ENCODE data around the gene SLITRK1. TPM values are rescaled to one million over a fixed set of nuclear protein-coding genes. Genes with fewer than 3 reads are reported as not detected.

Gene SLITRK1
- total RNA-seq, 1 donor from 2014 or later, result 1.6 TPM

DNA sequence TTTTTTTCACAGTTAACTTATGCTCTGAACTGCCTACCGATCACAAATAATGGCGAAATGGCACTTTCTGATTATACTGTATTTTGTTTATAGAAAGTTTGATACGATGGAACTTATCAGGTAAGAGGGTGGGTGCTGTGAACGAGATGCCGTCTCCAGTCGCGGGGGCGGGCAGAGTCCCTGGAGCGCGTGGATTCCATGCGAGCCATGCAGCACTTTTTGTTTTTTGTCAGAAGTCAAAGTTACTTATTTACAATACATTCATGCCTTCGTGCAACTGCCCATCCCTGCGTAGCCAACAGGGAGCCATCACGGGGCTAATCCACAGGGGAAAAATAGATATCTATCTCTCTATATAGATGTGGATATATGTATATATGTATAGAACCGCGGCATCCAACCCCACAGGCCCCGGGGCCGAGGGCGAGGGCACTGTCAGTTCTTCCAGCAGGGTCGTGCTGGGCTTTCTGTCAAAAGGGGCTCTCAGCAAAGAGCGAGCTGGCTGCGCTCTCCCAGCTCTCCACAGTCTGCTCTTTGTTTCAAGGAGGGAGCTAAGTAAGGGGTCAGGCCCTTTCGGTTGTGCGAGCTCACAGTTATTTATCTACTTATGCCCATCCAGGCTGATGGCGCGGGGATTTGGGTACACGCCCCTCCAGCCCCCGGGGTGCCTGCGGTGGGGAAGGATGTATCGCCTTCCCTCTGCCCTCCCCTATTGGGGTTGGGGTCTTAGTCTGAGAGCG is 3.4 kb downstream of the SLITRK1 start:
- Histone ChIP-seq H3K4me1 (peaks cover 45% of the 10 kb centered on the region), H3K79me2 (ENCODE audit: low read depth) (no peaks in the 10 kb centered on the region), H3K27ac (no peak overlapping the region), H4K20me1 (ENCODE audit: low read depth) (peaks cover 32% of the 10 kb centered on the region), H3F3A (ENCODE audit: low read depth) (peaks cover 60% of the 10 kb centered on the region), H2AFZ (replicated peaks) (no peak overlapping the region), H3K4me3 (peak overlapping the region; percentile 65), H3K9me3 (ENCODE audit: low read depth) (no peaks in the 10 kb centered on the region), H3K9ac (no peak overlapping the region), H3K27me3 (peaks cover 40% of the 10 kb centered on the region), H3K36me3 (no peaks in the 10 kb centered on the region), H3K4me2 (peak overlapping the region; percentile 99)
- H3K9me3 Mint-ChIP-seq, result no peaks in the 10 kb centered on the region
- H3K4me3 Mint-ChIP-seq, result peak overlapping the region; percentile 89
- H3K27ac Mint-ChIP-seq, result no peak overlapping the region
- H3K27me3 Mint-ChIP-seq (ENCODE audit: insufficient read depth, low read depth), result peaks cover 17% of the 10 kb centered on the region
- TF ChIP-seq EZH2phosphoT487 (IDR thresholded peaks at IDR 0.05) (no peak), CTCF (IDR thresholded peaks at IDR 0.05) (no peak), EZH2 (IDR thresholded peaks at IDR 0.05) (no peak)
- peaks cover 40% of the 10 kb centered on the region for H3K4me1 Mint-ChIP-seq
- peak; percentile 86 for DNase-seq (ENCODE audit: low spot score)
- H3K36me3 Mint-ChIP-seq, result no peaks in the 10 kb centered on the region

DNA sequence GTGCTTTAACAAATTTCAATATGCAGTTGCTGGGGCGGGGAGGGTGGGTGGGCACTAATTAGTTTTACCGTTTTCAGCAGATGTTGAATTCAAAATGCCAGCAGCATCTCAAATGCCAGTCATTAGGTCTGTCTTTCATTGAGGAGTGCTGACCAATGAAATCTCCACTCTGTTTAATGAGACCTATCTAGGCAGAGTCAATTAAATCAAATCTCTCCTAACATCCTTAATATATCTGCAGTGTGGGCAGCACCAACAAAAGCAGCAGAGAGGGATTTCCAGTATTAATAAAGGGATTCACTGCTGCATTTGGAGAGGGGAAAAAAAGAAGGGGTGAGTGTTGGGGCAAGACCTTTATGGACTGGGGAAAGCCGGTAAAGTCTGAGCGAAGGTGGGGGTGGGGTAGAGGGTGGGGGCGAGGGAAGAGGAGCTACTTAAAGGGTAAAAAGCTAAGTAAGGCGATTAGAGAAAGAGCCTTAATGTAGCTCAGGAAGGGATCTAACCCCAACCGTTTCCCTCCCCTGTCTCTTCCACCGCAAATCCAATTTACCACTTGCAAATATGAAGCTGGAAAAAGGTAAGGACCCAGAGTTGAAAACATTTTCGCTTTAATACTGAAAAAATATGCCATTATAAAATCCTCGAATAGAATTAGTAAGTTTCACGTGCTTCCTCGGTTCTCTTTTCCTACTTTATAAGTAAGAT is 4.5 kb downstream of the SLITRK1 start:
- H3K4me3 ChIP-seq, result peak overlapping the region; percentile 65
- peaks cover 35% of the 10 kb centered on the region for H3K4me1 Mint-ChIP-seq
- H3K79me2 ChIP-seq (ENCODE audit: low read depth), result no peaks in the 10 kb centered on the region
- TF ChIP-seq CTCF (IDR thresholded peaks at IDR 0.05), result no peak
- no peak for TF ChIP-seq EZH2 (IDR thresholded peaks at IDR 0.05)
- TF ChIP-seq EZH2phosphoT487 (IDR thresholded peaks at IDR 0.05), result no peak
- peaks cover 17% of the 10 kb centered on the region for H3K27me3 Mint-ChIP-seq (ENCODE audit: insufficient read depth, low read depth)
- H3K36me3 ChIP-seq, result no peaks in the 10 kb centered on the region
- H3K4me3 Mint-ChIP-seq, result peak overlapping the region; percentile 89
- no peaks in the 10 kb centered on the region for H3K9me3 ChIP-seq (ENCODE audit: low read depth)
- H3K4me1 ChIP-seq, result peaks cover 45% of the 10 kb centered on the region
- H3K4me2 ChIP-seq, result peak overlapping the region; percentile 99
- H3K9me3 Mint-ChIP-seq, result no peaks in the 10 kb centered on the region
- peaks cover 56% of the 10 kb centered on the region for H3F3A ChIP-seq (ENCODE audit: low read depth)
- H3K9ac ChIP-seq, result no peak overlapping the region
- H3K27me3 ChIP-seq, result peaks cover 34% of the 10 kb centered on the region
- no peaks in the 10 kb centered on the region for H3K36me3 Mint-ChIP-seq
- peaks cover 32% of the 10 kb centered on the region for H4K20me1 ChIP-seq (ENCODE audit: low read depth)
- H3K27ac ChIP-seq, result no peak overlapping the region
- H2AFZ ChIP-seq (replicated peaks), result no peak overlapping the region
- DNase-seq (ENCODE audit: low spot score), result peak; percentile 73
- H3K27ac Mint-ChIP-seq, result no peak overlapping the region

GRCh38 chr13:83876546-83876945 is 5.7 kb downstream of the SLITRK1 start:
- H3K79me2 ChIP-seq (ENCODE audit: low read depth), result no peaks in the 10 kb centered on the region
- H3K9me3 ChIP-seq (ENCODE audit: low read depth), result no peaks in the 10 kb centered on the region
- H3K27ac ChIP-seq, result no peak overlapping the region
- peaks cover 31% of the 10 kb centered on the region for H3K27me3 ChIP-seq
- peaks cover 43% of the 10 kb centered on the region for H3F3A ChIP-seq (ENCODE audit: low read depth)
- no peak overlapping the region for H3K27ac Mint-ChIP-seq
- TF ChIP-seq EZH2phosphoT487 (IDR thresholded peaks at IDR 0.05) (no peak), CTCF (IDR thresholded peaks at IDR 0.05) (no peak), EZH2 (IDR thresholded peaks at IDR 0.05) (no peak)
- peaks cover 29% of the 10 kb centered on the region for H4K20me1 ChIP-seq (ENCODE audit: low read depth)
- peaks cover 17% of the 10 kb centered on the region for H3K27me3 Mint-ChIP-seq (ENCODE audit: insufficient read depth, low read depth)
- DNase-seq (ENCODE audit: low spot score), result no peak
- peaks cover 2% of the 10 kb centered on the region for H3K36me3 Mint-ChIP-seq
- H3K36me3 ChIP-seq, result no peaks in the 10 kb centered on the region
- H3K4me1 Mint-ChIP-seq, result peaks cover 35% of the 10 kb centered on the region
- peaks cover 2% of the 10 kb centered on the region for H3K9me3 Mint-ChIP-seq
- H3K4me2 ChIP-seq, result no peak overlapping the region
- no peak overlapping the region for H3K4me3 ChIP-seq
- H3K4me1 ChIP-seq, result peaks cover 47% of the 10 kb centered on the region
- no peak overlapping the region for H3K9ac ChIP-seq
- H2AFZ ChIP-seq (replicated peaks), result no peak overlapping the region
- H3K4me3 Mint-ChIP-seq, result no peak overlapping the region
